Natural killer cell treated with Interleukin-12 subunit alpha and Interleukin-12 subunit beta and Interleukin-15 and Interleukin-18, amount 100 ng/mL, for 72 hours (primary cell): ENCODE measurements around the gene IRX1. TPM values are rescaled to one million over a fixed set of nuclear protein-coding genes. Genes with fewer than 3 reads are reported as not detected.
A peak's percentile ranks its signal among the peaks of the same experiment; 100 is the strongest.

Experiments
- ATAC-seq, 2 donors: fragments of 150-1000 bp; cut with Tn5 transposase in 1 of 2; sonication (Bioruptor Pico), chemical (Tn5 transposase) in 1 of 2; 2 replicates each; pipeline ENCODE4 v1.10.0; 2021
- DNase-seq: peaks from one replicate; pipeline ENCODE4 v3.0.0; 2022; ENCODE audit warnings: low spot score
- H3K27ac Mint-ChIP-seq, 2 donors: 1 replicate in 1 of 2; 2 replicates in 1 of 2; pipeline ENCODE4 v1.8.0; 2022; ENCODE audit warnings: mixed read lengths in 2 of 2, mild to moderate bottlenecking in 1 of 2, moderate library complexity in 1 of 2
- H3K27me3 Mint-ChIP-seq, 2 donors: 1 replicate in 1 of 2; 2 replicates in 1 of 2; pipeline ENCODE4 v1.8.0; 2022; ENCODE audit warnings: mixed read lengths in 2 of 2
- H3K36me3 Mint-ChIP-seq: one replicate; pipeline ENCODE4 v1.8.0; 2022; ENCODE audit warnings: mixed read lengths
- H3K4me1 Mint-ChIP-seq, 2 donors: 1 replicate in 1 of 2; 2 replicates in 1 of 2; pipeline ENCODE4 v1.8.0; 2022; ENCODE audit warnings: low read depth in 2 of 2, mixed read lengths in 2 of 2, mild to moderate bottlenecking in 1 of 2
- H3K4me3 Mint-ChIP-seq: one replicate; pipeline ENCODE4 v1.8.0; 2022; ENCODE audit warnings: mixed read lengths
- H3K9me3 Mint-ChIP-seq: 2 replicates; pipeline ENCODE4 v1.8.0; 2022; ENCODE audit warnings: mixed read lengths
- total RNA-seq, 2 donors: library from RNA; stranded (reverse); gene quantifications; one replicate each; pipeline ENCODE4 v1.2.3, GENCODE V29; 2022

The IRX1 gene
- total RNA-seq, result not detected

DNA sequence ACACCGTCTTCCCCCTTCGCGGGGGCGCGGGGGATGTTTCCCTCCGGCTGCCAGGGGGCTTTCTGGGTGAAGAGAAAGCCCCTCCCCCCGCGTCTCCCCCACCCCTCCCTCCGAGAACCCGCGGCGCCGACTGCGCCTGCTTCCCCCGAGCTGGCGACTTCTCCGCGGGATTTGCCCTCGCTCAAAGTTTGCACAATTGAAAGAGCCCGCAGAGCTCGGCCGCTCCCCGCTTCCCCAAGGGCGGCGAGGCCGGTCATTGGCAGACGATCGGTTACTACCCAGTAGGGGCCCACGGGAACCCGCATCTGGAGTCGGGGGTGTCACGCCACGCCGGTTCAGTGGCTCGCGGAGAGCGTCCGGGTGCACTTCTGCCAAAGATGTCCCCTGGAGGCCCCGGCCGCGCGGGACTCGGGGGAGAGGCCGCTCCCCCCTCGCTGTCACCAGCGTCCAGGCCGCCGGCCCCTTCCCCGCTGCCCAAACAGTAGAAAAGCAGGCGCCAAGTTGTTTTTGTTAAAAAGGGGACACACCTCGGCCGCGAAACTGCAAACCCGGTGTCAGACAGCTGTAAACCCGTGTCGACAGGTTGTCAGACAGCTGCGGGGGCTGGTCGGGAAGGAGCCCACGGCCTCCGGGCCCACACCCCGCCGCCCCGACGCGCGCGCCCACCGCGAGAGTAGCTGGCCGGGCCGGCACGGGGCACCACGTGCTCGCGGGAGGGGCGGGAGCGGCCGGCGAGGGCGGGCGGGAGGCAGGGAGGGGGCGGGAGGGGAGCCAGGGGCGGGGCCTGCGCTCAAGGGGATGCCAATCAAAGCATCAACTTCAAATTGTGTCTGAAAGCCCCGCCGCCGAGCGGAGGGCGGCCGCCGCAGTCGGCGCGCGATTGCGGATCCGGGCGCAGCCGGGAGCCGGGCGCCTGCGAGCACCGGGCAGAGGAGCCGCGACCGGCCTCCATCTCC is at the start of gene IRX1:
TSS of gene IRX1 (plus strand) at position 827 of the 956 bp plus-strand sequence. CDS start 274 bp downstream, outside the sequence.
- no peak within 1 kb of the TSS for H3K27ac Mint-ChIP-seq
- peaks cover 43% of the 10 kb centered on the region in 2 donors for H3K27me3 Mint-ChIP-seq
- DNase-seq (no peak), ATAC-seq (peak in 1 of 2 donors; percentile 55)
- H3K4me1 Mint-ChIP-seq, result peaks cover 0 to 9% of the 10 kb centered on the region in 2 donors
- no peaks in the 10 kb centered on the region for H3K9me3 Mint-ChIP-seq
- H3K36me3 Mint-ChIP-seq, result peaks cover 6% of the 10 kb centered on the region
- H3K4me3 Mint-ChIP-seq, result no peak within 1 kb of the TSS

GRCh38 chr5:3546028-3546427 is 49.6 kb upstream of the IRX1 start:
- no peaks in the 10 kb centered on the region for H3K36me3 Mint-ChIP-seq
- peaks cover 7% of the 10 kb centered on the region for H3K9me3 Mint-ChIP-seq
- H3K4me1 Mint-ChIP-seq, result no peaks in the 10 kb centered on the region
- no peak overlapping the region for H3K4me3 Mint-ChIP-seq
- no peak overlapping the region for H3K27ac Mint-ChIP-seq
- ATAC-seq (no peak), DNase-seq (no peak)
- peaks cover 0 to 6% of the 10 kb centered on the region in 2 donors for H3K27me3 Mint-ChIP-seq

GRCh38 chr5:3564116-3564515 is 31.5 kb upstream of the IRX1 start:
- ATAC-seq, result no peak
- H3K4me3 Mint-ChIP-seq, result no peak overlapping the region
- H3K27ac Mint-ChIP-seq, result no peak overlapping the region
- no peaks in the 10 kb centered on the region for H3K4me1 Mint-ChIP-seq
- DNase-seq, result no peak
- H3K36me3 Mint-ChIP-seq, result peaks cover 10% of the 10 kb centered on the region
- H3K27me3 Mint-ChIP-seq, result peaks cover 0 to 8% of the 10 kb centered on the region in 2 donors
- peaks cover 4% of the 10 kb centered on the region for H3K9me3 Mint-ChIP-seq

- Mint-ChIP-seq H3K4me1 (no peaks in the 10 kb centered on the region), H3K27ac (no peak overlapping the region), H3K27me3 (peaks cover 4 to 13% of the 10 kb centered on the region in 2 donors), H3K4me3 (no peak overlapping the region), H3K9me3 (peaks cover 4% of the 10 kb centered on the region), H3K36me3 (peaks cover 10% of the 10 kb centered on the region)
- ATAC-seq (no peak), DNase-seq (no peak)
These were observed 30.7 kb upstream of the IRX1 start for GRCh38 chr5:3564827-3565518.

- Mint-ChIP-seq H3K9me3 (no peaks in the 10 kb centered on the region), H3K27ac (no peak overlapping the region), H3K27me3 (peaks cover 36 to 51% of the 10 kb centered on the region in 2 donors), H3K4me1 (peaks cover 0 to under 1% of the 10 kb centered on the region in 2 donors), H3K4me3 (no peak overlapping the region), H3K36me3 (peaks cover 4% of the 10 kb centered on the region)
- DNase-seq (no peak), ATAC-seq (no peak)
These were observed 10.7 kb upstream of the IRX1 start for GRCh38 chr5:3584724-3585531.

GRCh38 chr5:3590161-3590966 is 5.3 kb upstream of the IRX1 start:
- Mint-ChIP-seq H3K27me3 (peaks cover 50 to 56% of the 10 kb centered on the region in 2 donors), H3K36me3 (peaks cover 6% of the 10 kb centered on the region), H3K9me3 (no peaks in the 10 kb centered on the region), H3K27ac (no peak overlapping the region), H3K4me1 (peaks cover 0 to 8% of the 10 kb centered on the region in 2 donors), H3K4me3 (no peak overlapping the region)
- no peak for ATAC-seq
- DNase-seq, result no peak

DNA sequence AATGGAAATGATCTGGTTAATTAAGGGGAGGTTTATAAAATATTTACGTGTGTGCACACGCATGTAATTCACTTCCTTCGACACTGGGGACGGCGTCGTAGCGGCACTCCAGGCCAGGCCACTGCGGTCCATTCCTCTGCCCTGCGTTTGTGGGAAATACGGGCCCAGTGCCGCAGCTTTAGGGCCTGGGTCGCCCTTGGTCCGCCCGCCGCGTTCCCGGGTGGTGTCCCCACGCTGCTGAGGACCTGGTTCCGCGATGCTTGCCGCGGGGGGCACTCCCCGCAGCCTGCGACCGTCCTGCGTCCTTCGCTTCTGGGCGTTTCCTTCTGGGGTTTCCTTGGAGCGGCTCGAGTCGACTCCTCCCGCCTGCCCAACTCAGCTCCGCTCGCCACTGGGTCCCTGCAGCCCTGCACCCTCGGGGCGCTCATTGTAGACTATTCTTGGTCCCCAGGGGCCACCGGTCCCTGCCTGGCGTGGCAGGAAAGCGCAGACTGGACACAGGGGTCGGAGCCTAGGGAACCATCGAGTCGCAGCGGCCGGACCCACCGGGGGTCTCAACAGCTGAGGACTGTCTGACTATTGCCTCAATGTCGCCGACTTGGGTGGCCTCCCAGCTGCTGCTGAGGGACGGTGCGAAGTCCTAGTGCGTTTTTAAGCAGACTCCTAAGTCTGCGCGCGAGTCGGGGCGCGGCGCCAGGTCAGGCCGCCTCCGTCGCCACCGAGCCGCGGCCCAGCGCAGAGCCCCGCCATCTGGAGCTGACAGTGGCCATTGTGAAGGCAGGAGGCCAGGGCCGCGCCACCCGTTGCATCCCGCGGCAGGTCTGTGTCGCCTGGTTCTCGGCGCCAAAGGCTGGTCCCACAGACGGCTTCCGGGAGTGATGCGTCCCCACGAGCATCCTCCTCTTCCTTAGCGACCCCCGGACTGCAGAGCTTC is 4.4 kb upstream of the IRX1 start:
- peaks cover 6% of the 10 kb centered on the region for H3K36me3 Mint-ChIP-seq
- H3K9me3 Mint-ChIP-seq, result no peaks in the 10 kb centered on the region
- no peak overlapping the region for H3K27ac Mint-ChIP-seq
- ATAC-seq (peak in 1 of 2 donors; percentile 12), DNase-seq (no peak)
- peaks cover 47 to 51% of the 10 kb centered on the region in 2 donors for H3K27me3 Mint-ChIP-seq
- H3K4me3 Mint-ChIP-seq, result no peak overlapping the region
- H3K4me1 Mint-ChIP-seq, result peaks cover 0 to 8% of the 10 kb centered on the region in 2 donors

- peaks cover 6% of the 10 kb centered on the region for H3K36me3 Mint-ChIP-seq
- ATAC-seq (no peak), DNase-seq (no peak)
- H3K4me3 Mint-ChIP-seq, result no peak overlapping the region
- no peak overlapping the region for H3K27ac Mint-ChIP-seq
- peaks cover 0 to 8% of the 10 kb centered on the region in 2 donors for H3K4me1 Mint-ChIP-seq
- H3K9me3 Mint-ChIP-seq, result no peaks in the 10 kb centered on the region
- H3K27me3 Mint-ChIP-seq, result peaks cover 45 to 49% of the 10 kb centered on the region in 2 donors
These were observed 3.3 kb upstream of the IRX1 start for GRCh38 chr5:3592298-3592697.

DNA sequence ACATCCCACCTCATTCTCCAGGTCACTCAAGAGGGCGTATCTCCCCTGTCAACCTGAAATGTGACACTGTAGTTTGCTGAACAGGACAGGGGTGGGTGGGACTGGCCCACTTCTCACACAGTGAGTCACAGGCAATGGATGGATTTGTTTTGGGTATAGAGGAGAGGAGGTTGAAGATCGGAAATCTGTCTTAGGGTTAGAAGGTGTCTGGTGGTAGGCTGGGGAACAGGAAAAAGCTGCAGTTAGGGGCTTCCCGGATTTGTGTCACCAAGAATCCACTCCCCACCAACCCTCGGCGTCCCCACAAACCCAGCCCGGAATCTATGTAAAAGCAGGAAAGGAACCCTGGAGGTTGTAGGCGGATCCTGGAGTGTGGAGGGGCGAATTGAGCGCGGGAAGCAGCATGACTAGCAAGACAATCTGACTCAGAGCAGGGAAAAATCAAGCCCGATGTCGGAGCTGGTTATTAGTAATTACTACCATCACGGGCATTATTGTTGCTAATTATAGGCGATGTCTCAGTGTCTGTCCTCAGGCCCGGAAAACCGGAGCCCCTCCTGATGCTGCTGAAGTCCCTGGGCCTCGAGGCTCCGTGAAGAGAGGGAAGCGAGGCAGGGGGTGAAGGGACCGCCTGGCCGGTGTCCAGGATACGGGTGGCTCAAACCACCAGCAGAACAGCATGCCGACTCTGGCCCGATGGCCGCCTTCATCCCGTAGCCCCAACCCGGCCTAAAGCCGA is 1.7 kb upstream of the IRX1 start:
- no peak overlapping the region for H3K27ac Mint-ChIP-seq
- peaks cover 6% of the 10 kb centered on the region for H3K36me3 Mint-ChIP-seq
- H3K4me3 Mint-ChIP-seq, result no peak overlapping the region

DNA sequence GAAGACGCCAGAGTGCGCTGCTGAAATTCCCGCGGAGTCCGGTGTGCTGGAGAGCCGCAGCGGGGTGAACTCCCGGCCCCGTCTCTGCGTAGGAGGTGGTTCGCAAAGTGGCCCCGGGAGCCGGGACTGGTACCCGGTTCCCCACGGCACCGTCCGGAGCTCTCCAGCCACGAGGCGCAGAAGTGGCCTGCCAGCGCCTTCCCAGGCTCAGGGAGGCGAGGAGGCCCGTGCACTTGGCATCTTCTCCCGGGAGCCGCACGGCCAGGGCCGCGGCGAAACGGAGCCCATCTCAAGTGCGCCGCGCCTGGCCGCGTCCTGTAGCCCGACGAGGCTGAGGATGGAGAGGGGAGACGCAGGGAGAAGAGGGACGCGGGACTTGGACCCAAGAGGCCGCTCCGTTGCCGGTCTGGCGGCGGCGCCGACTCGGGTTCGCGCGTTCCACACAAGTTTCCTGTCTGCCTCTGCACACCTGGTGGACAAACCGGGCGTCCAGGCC is 1.1 kb upstream of the IRX1 start:
- DNase-seq (no peak), ATAC-seq (no peak)
- H3K27me3 Mint-ChIP-seq, result peaks cover 49 to 51% of the 10 kb centered on the region in 2 donors
- no peaks in the 10 kb centered on the region for H3K9me3 Mint-ChIP-seq
- peaks cover 0 to 13% of the 10 kb centered on the region in 2 donors for H3K4me1 Mint-ChIP-seq
- no peak overlapping the region for H3K4me3 Mint-ChIP-seq
- no peak overlapping the region for H3K27ac Mint-ChIP-seq
- peaks cover 6% of the 10 kb centered on the region for H3K36me3 Mint-ChIP-seq

More for the DNA sequence above, 1.7 kb upstream of the IRX1 start:
- no peak for ATAC-seq
- DNase-seq, result no peak
- H3K9me3 Mint-ChIP-seq, result no peaks in the 10 kb centered on the region
- H3K27me3 Mint-ChIP-seq, result peaks cover 48 to 49% of the 10 kb centered on the region in 2 donors
- peaks cover 0 to 9% of the 10 kb centered on the region in 2 donors for H3K4me1 Mint-ChIP-seq

GRCh38 chr5:3596261-3596825 is 711 bp downstream of the IRX1 start:
- peaks cover 0 to 12% of the 10 kb centered on the region in 2 donors for H3K4me1 Mint-ChIP-seq
- H3K27ac Mint-ChIP-seq, result no peak overlapping the region
- peak in 1 of 2 donors; percentile 11 for ATAC-seq
- peaks cover 11% of the 10 kb centered on the region for H3K36me3 Mint-ChIP-seq
- peaks cover 40 to 41% of the 10 kb centered on the region in 2 donors for H3K27me3 Mint-ChIP-seq
- H3K4me3 Mint-ChIP-seq, result no peak overlapping the region
- no peaks in the 10 kb centered on the region for H3K9me3 Mint-ChIP-seq
- DNase-seq, result no peak
